Keratinocyte (primary cell): Measurements from ENCODE around the gene IRX5. TPM values are rescaled to one million over a fixed set of nuclear protein-coding genes. Genes with fewer than 3 reads are reported as not detected.

ENCODE experiments used
- DNase-seq: peaks from one replicate; pipeline ENCODE4 v3.0.0-alpha.2; 2011; ENCODE audit warnings: low read depth, missing footprints, low spot score
- FAIRE-seq: peaks from 2 replicates; lab custom pipeline; 2011; peaks lifted over from hg19 to GRCh38; lab: Jason Lieb, UNC
- H2AFZ ChIP-seq: 2 replicates; pipeline ENCODE4 v1.6.0; 2012; ENCODE audit warnings: low read length, control low read depth, inconsistent platforms; ENCODE audit not compliant: control insufficient read depth
- H3K27ac ChIP-seq: 2 replicates; pipeline ENCODE4 v1.5.1; 2011; ENCODE audit warnings: low read length; ENCODE audit not compliant: control insufficient read depth, insufficient read depth
- H3K27me3 ChIP-seq: 3 replicates; pipeline ENCODE4 v1.6.0; 2011; ENCODE audit warnings: low read length; ENCODE audit not compliant: control insufficient read depth, insufficient read depth; ENCODE audit errors: extremely low read depth
- H3K36me3 ChIP-seq, 2 experiments: 2 replicates in 1 of 2; 3 replicates in 1 of 2; pipeline ENCODE4 v1.5.1; 2011; ENCODE audit warnings: low read length in 2 of 2, mild to moderate bottlenecking in 1 of 2; ENCODE audit not compliant: control insufficient read depth in 2 of 2, insufficient read depth in 2 of 2; ENCODE audit errors: extremely low read depth in 1 of 2
- H3K4me1 ChIP-seq: 3 replicates; pipeline ENCODE4 v1.5.1; 2011; ENCODE audit warnings: low read length; ENCODE audit not compliant: control insufficient read depth, insufficient read depth; ENCODE audit errors: extremely low read depth
- H3K4me2 ChIP-seq: 3 replicates; pipeline ENCODE4 v1.6.0; 2011; ENCODE audit warnings: low read depth, low read length; ENCODE audit not compliant: control insufficient read depth, insufficient read depth; ENCODE audit errors: extremely low read depth
- H3K4me3 ChIP-seq, 3 experiments: fragments of 200-600 bp in 1 of 3; sonication (generic) in 1 of 3; 2 replicates in 2 of 3; 3 replicates in 1 of 3; pipeline ENCODE4 v1.5.1; 2011 to 2016; ENCODE audit warnings: low read length in 3 of 3, mild to moderate bottlenecking in 3 of 3, control low read depth in 2 of 3, inconsistent platforms in 1 of 3, low read depth in 1 of 3, mixed read lengths in 1 of 3, mixed run types in 1 of 3, moderate library complexity in 1 of 3; ENCODE audit not compliant: control insufficient read depth in 2 of 3, insufficient read depth in 2 of 3; ENCODE audit errors: extremely low read depth in 1 of 3
- H3K79me2 ChIP-seq: 2 replicates; pipeline ENCODE4 v1.6.0; 2012; ENCODE audit warnings: low read length; ENCODE audit not compliant: control insufficient read depth, insufficient read depth
- H3K9ac ChIP-seq: 3 replicates; pipeline ENCODE4 v1.6.0; 2011; ENCODE audit warnings: low read length; ENCODE audit not compliant: control insufficient read depth, insufficient read depth; ENCODE audit errors: extremely low read depth
- H3K9me1 ChIP-seq: 3 replicates; pipeline ENCODE4 v1.6.0; 2011; ENCODE audit warnings: low read length; ENCODE audit not compliant: control insufficient read depth, insufficient read depth; ENCODE audit errors: extremely low read depth
- H3K9me3 ChIP-seq: 2 replicates; pipeline ENCODE4 v1.5.1; 2012; ENCODE audit warnings: low read depth, low read length; ENCODE audit not compliant: control insufficient read depth
- H4K20me1 ChIP-seq: 3 replicates; pipeline ENCODE4 v1.6.0; 2011; ENCODE audit warnings: low read length; ENCODE audit not compliant: control insufficient read depth, insufficient read depth; ENCODE audit errors: extremely low read depth
- EZH2 ChIP-seq: IDR thresholded peaks from one replicate; pipeline ENCODE4 v1.6.1; 2012; ENCODE audit warnings: inconsistent platforms, mild to moderate bottlenecking, low read length, moderate library complexity
- dilution Hi-C: fragments of 300-500 bp; cut with MboI; formaldehyde crosslinking; loops from one replicate; pipeline ENCODE4 v1.7.0; 2020; ENCODE audit warnings: low sequenced_read_pairs; ENCODE audit not compliant: extremely low pct_ligation_motif_present
- polyA plus RNA-seq, 5 experiments: library from polyadenylated mRNA; depleted of rRNA in 3 of 5; stranded (reverse) in 3 of 5; stranded (forward) in 1 of 5; unstranded in 1 of 5; fragments of >200 nt; gene quantifications; 1 replicate in 1 of 5; 2 replicates in 3 of 5; 3 replicates in 1 of 5; pipeline versions ENCODE4 v1.2.1 to v1.2.3, GENCODE V29; 2011 to 2012; ENCODE audit warnings: missing spikeins in 2 of 5, low read depth in 1 of 5, low replicate concordance in 1 of 5
- TF ChIP-seq, protein P1 (sequence below), 3 experiments: IDR thresholded peaks in 1 of 3; conservative IDR thresholded peaks in 1 of 3; optimal IDR thresholded peaks in 1 of 3; 2 replicates in 2 of 3; 3 replicates in 1 of 3; pipeline versions ENCODE3 to v1.5.1; 2011; ENCODE audit warnings: low read length in 3 of 3, mild to moderate bottlenecking in 3 of 3, moderate library complexity in 2 of 3, control low read depth in 1 of 3, inconsistent platforms in 1 of 3; ENCODE audit not compliant: insufficient read depth in 2 of 3; ENCODE audit errors: extremely low read depth in 1 of 3

The IRX5 gene
- polyA plus RNA-seq, 1 donor (not counting 4 experiments of a cell fraction or from before 2014, with no cell fraction given) = 2.6 TPM

DNA sequence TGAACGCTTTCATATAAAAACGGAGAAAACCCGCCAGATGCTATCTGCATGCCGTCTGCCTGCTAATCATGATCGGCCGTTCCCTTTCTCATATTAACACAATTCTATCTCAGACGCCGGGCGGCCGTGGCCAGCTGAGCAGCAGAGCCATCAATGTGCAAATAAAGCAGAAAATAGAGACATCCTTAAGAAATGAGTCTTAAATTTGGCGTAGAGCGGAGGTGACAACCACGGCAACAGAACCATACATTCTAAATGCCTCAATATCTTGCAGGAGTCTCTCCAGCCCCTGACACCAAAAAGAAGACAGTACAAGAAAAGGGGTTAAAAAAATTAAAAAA lies 2.7 kb upstream of the IRX5 start:
- FAIRE-seq = no peak
- Histone ChIP-seq H3K36me3 (peaks cover 0 to 2% of the 10 kb centered on the region in 2 experiments), H3K9ac (peak overlapping the region; percentile 94), H3K27me3 (no peaks in the 10 kb centered on the region), H4K20me1 (no peaks in the 10 kb centered on the region), H3K4me1 (peaks cover 15% of the 10 kb centered on the region), H3K4me3 (peak overlapping the region; percentile 78 to 82 (median 82)), H2AFZ (peak overlapping the region; percentile 36), H3K9me1 (no peaks in the 10 kb centered on the region), H3K9me3 (no peaks in the 10 kb centered on the region), H3K27ac (peak overlapping the region; percentile 79), H3K79me2 (peaks cover 60% of the 10 kb centered on the region), H3K4me2 (peak overlapping the region; percentile 78)
- no peak for DNase-seq
- dilution Hi-C loops = no loop called here
- no peak for TF ChIP-seq EZH2
- TF ChIP-seq, protein P1, sequence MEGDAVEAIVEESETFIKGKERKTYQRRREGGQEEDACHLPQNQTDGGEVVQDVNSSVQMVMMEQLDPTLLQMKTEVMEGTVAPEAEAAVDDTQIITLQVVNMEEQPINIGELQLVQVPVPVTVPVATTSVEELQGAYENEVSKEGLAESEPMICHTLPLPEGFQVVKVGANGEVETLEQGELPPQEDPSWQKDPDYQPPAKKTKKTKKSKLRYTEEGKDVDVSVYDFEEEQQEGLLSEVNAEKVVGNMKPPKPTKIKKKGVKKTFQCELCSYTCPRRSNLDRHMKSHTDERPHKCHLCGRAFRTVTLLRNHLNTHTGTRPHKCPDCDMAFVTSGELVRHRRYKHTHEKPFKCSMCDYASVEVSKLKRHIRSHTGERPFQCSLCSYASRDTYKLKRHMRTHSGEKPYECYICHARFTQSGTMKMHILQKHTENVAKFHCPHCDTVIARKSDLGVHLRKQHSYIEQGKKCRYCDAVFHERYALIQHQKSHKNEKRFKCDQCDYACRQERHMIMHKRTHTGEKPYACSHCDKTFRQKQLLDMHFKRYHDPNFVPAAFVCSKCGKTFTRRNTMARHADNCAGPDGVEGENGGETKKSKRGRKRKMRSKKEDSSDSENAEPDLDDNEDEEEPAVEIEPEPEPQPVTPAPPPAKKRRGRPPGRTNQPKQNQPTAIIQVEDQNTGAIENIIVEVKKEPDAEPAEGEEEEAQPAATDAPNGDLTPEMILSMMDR (optimal IDR thresholded peaks at IDR 0.05 in 1 of 3, IDR thresholded peaks at IDR 0.05 in 1 of 3, conservative IDR thresholded peaks at IDR 0.05 in 1 of 3; ENCODE audit: extremely low read depth in 1 of 3, insufficient read depth in 2 of 3, low read length in 3 of 3) = no peak

GRCh38 chr16:54928411-54929089 lies 2.1 kb upstream of the IRX5 start:
- Histone ChIP-seq H3K27me3 (no peaks in the 10 kb centered on the region), H4K20me1 (no peaks in the 10 kb centered on the region), H2AFZ (peak overlapping the region; percentile 43), H3K27ac (peak overlapping the region; percentile 79), H3K4me1 (peaks cover 15% of the 10 kb centered on the region), H3K4me3 (peak overlapping the region; percentile 56 to 90 (median 78)), H3K36me3 (no peaks in the 10 kb centered on the region), H3K9me3 (no peaks in the 10 kb centered on the region), H3K9ac (peak overlapping the region; percentile 94), H3K79me2 (peaks cover 64% of the 10 kb centered on the region), H3K9me1 (no peaks in the 10 kb centered on the region), H3K4me2 (peak overlapping the region; percentile 27)
- no peak for DNase-seq
- no peak for FAIRE-seq
- TF ChIP-seq EZH2 = no peak
- TF ChIP-seq, protein P1 (optimal IDR thresholded peaks at IDR 0.05 in 1 of 3, IDR thresholded peaks at IDR 0.05 in 1 of 3, conservative IDR thresholded peaks at IDR 0.05 in 1 of 3; ENCODE audit: extremely low read depth in 1 of 3, insufficient read depth in 2 of 3, low read length in 3 of 3) = peak in 1 of 3 experiments; percentile 9
- dilution Hi-C loops = no loop called here
